ENCODE results near the gene CHPT1.
"Not testable (repeated sequence)": the region's sequence is repeated elsewhere in the genome, so short reads cannot be mapped to it uniquely, and the experiment has no call there.

CHPT1 gene
- total RNA-seq: 19.6 to 28.2 reads per million in 2 donors

DNA sequence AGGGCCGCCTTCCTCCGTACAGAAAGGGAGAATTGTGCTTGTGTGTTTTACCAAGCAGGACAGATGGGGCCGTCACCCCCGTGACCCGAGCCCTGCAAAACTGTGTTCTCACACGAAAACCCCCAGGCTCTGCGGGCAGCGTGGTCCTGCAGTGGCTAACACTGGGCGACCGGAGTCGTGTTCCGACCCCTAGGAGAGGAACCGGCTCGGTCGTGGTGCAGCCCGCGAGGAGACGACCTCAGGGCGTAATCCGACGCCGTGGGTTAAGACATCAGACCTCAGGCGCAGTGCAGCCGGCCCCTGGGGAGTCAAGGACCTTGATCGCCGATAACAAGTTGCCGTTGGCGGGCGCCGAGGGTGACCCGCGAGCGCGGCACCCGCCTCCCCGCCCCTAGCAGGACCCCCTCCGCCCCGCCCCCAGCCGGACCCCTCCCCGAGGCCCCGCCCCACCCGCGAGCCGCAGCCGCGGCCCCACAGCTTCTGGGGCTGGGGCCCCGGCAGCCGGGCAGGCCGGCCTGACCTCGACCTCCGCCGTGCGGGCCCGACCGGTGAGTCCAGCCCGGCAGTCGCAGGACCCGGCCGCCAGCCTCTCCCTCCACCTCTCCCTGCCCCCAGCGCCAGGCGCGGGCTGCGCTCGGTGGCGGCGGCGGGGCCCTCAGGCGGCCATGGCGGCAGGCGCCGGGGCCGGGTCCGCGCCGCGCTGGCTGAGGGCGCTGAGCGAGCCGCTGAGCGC is at the start of gene CHPT1:
CHPT1 (plus strand) TSS at position 444 of the 733 bp plus-strand sequence; CDS start at position 666, 222 bp downstream.
- DNase-seq: peak; percentile 52

DNA sequence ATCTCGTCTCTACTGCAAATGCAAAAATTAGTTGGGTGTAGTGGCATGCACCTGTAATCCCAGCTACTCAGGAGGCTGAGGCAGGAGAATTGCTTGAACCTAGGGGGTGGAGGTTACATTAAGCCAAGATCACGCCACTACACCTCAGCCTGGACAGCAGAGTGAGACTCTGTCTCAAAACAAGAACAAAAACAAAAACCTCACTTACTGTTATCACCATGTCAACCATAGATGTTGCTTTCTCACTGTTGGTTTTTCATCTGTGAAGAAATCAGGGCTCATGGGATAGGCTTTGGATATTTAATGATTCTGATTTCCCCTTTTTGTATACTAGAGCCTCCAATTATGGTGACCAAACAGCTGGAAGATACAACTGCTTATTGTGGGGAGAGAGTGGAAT is 49.7 kb upstream of the CHPT1 start:
- DNase-seq: no peak

DNA sequence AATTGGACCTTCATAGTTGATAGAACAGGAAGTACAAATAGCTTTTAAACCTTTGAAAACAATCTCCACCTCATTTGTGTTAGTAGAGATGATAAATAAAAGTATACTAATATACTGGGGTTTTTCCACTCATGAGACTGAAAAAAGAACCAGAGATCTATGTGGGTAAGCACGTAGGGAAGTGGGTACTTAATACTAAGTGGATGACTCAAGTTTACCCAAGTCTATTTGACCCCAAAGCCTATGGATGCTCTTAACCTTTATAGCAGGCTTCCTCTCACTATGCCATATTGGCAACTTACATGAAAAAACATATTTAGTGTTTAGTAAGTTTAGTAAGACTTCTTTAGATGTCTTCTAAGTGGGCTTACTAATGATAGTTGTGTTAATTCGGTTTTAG is 49.2 kb upstream of the CHPT1 start:
- DNase-seq: no peak

DNA sequence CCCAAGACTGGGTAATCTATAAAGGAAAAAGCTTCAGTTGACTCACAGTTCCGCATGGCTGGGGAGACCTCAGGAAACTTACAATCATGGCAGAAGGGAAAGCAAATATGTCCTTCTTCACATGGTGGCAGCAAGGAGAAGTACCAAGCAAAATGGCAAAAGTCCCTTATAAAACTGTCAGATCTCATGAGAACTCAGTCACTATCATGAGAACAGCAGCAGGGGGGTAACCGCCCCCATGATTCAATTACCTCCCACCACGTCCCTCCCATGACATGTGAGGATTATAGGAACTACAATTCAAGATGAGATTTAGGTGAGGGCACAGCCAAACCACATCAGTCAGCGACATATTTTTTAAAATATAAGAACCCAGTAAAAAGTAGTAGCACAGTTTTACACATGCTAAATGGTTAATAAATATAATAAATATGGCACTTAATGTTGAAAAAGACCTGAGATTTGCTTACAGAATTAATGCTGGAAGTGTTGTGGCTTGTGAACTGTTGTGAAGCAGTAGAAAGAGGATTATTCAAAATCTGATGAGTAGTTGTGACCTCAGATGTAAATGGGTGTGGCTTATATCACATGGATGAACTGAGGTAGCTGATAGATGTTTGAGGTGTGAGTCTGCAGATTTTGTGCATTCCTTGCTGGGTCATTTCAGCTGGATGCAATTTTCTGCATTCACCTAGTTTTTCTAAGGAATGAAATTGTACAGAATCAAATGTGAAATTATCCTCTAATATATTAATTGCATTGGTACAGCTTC is 46.9 kb upstream of the CHPT1 start:
- DNase-seq: no peak

DNA sequence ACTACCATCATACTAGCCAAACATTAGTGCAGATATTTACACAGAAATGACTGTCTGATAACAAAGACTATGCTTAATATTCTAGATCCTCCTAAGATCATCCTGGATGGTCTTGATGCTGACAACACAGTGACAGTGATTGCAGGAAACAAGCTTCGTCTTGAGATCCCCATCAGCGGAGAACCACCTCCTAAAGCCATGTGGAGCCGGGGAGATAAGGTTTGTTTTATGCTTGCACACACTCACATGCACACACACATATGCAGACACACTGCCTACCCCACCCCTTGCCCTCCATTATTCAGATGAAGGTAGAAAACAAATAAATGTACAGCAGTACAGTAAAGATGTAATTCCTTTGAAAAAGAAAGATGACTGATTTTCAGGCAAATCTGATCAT is 44.4 kb upstream of the CHPT1 start:
- no peak for DNase-seq

DNA sequence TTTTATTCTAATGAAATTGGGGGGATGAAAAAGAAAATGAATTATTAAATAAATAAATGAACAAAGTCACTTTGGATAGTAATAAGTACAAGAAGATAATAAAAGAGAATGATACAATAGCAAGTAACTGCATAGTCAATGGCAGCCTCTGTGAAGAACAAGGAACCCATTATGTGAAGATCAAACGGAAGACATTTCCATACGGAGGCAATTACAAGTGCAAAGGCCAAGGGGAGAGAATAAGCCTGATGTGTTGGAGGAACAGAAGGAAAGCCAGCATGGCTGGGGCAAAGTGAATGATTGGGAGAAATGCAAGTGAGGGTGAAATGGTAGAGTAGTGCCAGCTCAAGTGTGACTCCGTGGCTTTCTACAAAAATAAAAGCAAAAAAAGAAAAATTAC is 43.9 kb upstream of the CHPT1 start:
- no peak for DNase-seq

DNA sequence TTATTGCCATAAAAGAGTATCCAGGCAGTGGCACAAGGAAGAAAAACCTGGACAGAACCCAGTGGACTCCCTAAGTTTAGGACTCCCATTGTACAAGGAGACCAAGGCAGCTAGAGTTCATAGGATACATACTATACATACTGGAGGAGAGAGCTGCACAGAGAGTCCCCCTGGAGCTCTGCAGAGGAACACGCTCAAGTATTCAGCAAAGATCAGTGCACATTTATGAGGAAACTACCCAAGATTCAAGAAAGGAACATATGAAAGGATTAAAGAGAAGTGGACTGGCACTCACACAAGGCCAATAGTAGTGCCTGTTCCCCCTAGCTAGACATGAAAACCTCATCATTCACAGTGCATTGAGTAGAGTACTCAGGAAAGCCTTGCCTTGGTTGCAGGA is 43.0 kb upstream of the CHPT1 start:
- DNase-seq: no peak

DNA sequence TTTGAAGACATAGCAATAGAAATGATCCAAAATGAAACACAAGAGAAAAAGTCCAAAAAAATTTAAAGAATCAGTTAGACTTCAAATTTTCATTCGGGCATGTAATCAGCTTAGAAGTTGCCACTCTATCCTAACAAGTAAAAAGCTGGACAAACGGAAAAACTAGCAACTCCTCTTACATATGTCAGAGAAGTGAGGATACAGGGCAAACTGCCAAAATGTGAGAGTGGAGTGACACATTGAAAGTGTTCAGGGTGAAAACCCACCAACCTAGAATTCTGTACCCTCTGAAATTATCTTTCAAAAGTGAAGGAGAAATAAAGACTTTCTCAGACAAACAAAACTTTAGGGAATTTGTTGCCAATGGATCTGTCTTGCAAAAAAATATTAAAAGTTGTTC is 42.0 kb upstream of the CHPT1 start:
- no peak for DNase-seq

DNA sequence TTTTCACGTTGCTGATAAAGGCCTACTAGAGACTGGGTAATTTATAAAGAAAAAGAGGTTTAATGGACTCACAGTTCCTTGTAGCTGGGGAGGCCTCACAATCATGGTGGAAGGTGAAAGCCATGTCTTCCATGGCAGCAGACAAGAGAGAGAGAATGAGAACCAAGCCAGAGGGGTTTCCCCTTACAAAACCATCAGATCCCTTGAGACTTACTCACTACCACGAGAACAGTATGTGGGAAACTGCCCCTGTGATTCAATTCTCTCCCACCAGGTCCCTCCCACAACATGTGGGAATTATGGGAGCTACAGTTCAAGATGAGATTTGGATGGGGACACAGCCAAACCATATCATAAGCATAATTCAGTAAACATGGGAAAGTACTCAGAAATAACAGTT is 36.8 kb upstream of the CHPT1 start:
- DNase-seq: not testable (repeated sequence)

DNA sequence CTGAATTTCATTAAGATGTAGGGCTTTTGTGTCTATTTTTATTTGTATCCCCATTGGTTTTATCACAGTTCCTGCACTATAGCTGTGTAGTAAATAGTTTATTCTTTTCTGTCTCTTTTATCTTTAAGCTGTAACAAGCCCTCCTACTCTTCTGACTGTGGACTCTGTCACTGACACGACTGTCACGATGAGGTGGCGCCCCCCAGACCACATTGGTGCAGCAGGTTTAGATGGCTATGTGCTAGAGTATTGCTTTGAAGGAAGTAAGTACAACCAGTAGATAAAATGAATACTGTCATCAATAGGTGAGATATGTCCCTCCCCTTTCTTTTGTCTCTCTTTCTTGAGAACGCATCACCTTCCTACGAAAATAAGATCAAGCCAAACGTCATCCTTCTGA is 34.1 kb upstream of the CHPT1 start:
- no peak for DNase-seq

DNA sequence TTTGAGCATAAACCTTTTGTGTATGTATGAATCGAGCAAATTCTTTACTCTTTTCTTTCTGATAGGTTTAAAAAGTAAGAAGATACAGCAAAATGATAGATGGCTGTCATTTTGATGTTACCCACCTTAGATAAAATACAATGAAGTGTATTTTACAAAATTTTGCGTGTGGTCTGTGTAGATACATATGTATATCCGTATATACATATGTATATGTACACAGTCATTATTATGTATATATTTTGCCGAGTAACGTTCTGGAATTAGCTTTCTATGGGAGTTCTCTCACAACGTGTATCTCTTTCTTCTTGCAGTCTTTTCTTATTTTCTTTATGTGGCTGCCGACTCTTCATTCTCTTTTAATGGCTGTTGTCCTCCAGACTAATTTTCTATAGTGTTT is 32.4 kb upstream of the CHPT1 start:
- DNase-seq: no peak

DNA sequence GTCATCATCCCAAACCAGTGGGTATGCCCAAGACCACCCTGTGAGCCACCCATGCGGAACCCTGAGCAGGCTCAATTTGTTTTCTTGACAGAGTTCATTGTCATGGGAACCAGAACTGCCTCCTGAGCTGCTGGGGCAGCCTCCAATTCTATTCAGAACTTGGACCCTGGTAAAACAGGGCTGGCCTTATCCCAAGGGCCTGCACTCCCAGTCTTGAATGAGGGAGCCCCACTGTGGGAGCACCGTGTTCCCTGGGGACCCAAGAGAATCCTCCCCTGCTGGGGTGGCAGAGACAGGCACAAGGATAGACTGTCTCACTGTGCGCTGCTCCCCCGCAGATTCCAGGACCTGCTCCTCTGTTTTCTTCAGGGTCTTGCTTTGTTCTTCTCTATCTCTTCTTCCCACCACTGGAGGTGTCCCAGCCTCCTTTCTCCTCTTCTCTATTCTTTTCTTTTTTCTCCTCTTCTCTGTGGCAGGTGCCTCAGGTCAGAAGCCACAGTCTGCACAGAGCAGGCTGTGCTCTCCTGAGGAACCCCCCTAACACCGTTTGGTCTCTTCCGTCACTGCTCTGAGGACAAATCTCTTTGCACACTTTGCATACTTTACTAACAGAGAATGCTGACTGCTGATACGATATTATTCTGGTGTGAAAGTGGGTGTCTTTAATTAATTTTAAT is 31.2 kb upstream of the CHPT1 start:
- no peak for DNase-seq

DNA sequence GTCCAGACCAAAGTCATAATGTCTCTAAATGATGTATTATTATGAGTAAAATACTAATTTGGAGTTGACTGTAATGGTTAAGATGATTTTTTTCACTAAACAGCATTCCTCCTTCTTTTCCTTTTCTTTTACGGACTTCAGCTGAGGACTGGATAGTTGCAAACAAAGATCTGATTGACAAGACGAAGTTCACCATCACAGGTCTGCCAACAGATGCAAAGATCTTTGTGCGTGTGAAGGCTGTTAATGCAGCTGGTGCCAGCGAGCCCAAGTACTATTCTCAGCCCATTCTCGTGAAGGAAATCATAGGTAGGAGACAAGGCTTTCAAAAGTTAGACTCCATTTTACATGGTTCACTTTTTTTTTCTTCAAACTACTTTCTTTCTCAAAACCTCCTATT is 29.8 kb upstream of the CHPT1 start:
- no peak for DNase-seq

DNA sequence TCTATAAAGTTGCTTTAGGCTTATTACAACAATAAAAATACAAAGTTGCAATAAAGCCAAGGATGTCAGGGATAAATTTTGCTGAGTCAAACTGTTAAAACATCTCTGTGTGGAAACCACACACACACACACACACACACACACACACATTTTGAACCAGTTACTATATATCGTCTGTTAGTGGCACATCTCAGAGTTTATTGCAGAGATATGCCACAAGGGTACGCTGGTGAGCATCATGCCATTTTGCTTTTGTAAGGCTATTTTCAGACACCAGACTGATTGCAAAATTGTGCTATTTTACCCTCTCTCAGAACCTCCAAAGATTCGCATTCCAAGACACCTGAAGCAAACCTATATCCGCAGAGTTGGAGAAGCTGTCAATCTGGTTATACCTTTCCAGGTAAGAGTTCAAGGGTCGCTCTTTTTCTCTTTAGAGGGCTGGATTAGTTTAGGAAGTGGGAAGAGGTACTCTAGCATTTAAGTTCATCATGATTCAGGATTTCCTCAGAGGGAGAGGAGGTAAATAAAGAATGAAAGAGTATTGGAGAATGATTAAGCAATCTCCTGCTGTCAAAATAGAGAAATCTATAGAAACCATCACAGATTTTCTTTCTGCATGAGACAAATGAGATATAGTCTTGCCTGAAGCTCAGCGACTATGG is 27.3 kb upstream of the CHPT1 start:
- no peak for DNase-seq

DNA sequence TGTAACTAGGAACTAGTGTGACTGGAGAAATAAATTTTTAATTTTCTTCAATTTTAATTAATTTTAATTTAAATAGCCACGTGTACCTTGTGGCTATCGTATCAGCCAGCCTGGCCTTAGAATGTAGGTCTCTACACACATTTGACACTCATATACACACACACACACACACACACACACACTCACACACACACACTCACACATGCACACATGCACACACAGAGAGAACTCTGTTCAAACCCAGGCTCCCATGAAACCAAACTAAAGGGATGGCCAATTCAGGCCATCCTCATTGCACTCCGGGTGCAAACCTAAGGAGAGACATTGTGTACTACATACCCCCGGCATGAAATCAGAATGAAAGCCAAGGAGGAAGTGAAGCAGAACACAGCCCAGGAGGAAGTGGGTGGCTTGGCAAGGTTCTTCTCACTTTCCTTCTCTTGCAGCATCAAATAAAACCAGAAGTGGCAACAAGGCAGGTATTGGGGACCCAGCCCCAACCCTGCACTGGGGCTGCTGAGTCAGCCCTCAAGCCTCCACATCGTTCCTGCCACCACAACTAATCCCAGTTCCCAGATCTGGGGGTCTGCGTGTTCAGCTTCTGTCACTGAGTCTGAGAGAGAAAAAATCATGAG is 26.2 kb upstream of the CHPT1 start:
- no peak for DNase-seq

DNA sequence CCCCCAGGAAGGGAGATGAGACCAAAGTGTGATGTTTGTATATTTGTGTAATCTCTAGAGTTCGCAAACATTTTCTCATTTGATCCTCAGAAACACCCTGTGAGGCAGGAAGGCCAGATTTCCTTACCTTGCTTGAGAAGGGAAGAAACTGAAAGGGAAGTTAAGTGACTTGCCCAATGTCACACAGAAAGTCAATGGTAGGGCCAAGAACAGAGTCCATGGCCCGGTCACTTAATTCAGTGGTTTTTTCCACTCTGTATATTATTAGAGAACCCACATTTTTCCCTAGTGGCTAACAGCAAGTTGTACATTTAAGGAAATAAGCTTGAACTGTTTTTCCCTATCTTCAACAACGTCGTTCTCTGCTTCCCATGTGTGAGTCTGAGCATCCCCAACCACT is 25.6 kb upstream of the CHPT1 start:
- no peak for DNase-seq

DNA sequence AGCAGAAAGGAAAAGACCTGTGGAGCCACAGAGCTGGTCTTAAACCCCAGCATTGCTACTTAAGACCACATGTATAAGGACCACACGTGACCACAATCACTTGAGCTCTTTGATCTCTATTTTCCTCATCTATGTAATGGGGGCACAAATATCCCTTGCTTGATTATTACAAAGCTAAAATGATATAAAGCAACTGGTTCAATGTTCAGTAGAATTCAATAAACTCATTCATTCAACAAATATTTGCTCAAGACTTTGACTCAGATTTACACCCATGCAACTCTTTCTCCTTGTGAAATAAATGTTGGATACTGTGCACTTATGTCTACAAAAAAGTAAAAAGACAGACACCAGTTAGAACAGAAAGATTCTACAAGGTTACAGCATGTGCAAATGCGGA is 21.9 kb upstream of the CHPT1 start:
- DNase-seq: no peak

DNA sequence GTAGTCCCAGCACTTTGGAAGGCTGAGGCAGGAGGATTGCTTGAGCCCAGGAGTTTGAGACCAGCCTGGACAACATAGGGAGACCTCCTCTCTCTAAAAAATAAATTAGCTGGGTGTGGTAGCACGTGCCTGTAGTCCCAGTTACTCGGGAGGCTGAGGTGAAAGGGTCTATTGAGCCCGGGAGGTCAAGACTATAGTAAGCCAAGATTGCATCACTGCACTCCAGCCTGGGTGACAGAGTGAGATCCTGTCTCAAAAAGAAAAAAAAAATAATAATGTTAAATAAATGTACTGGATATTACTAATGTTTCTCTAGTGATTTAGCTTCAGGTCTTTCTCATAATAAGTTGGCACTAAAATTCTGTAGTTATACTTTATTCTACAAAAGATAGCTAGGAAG is 20.9 kb upstream of the CHPT1 start:
- DNase-seq: not testable (repeated sequence)

DNA sequence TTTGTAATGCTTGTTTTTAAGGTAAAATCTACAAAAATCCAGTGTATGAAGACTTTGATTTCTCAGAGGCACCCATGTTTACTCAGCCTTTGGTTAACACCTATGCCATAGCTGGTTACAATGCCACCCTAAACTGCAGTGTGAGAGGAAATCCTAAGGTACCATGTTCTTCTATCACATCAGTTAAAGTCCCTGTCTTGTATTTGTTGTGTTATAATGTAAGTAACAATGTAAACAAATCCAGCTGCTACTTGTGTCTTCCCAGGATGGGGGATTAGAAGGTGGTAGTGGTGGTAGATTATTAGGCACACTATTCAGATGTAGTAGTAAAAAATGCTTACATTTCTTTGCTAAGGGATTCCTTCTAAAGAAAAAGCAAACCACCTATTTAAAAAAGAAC is 19.4 kb upstream of the CHPT1 start:
- no peak for DNase-seq

DNA sequence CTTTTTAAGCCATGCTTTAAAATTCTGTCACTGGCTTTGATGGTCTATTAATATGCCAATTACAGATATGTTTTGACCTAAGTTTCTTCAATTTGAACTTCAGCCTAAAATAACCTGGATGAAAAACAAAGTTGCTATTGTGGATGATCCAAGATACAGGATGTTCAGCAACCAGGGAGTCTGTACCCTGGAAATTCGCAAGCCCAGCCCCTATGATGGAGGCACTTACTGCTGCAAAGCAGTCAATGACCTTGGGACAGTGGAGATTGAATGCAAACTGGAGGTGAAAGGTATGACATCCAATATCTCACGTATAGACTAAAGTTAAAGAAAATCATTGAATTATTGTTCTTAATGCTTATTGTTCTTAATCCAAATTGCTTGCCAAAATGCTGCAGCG is 17.2 kb upstream of the CHPT1 start:
- no peak for DNase-seq

DNA sequence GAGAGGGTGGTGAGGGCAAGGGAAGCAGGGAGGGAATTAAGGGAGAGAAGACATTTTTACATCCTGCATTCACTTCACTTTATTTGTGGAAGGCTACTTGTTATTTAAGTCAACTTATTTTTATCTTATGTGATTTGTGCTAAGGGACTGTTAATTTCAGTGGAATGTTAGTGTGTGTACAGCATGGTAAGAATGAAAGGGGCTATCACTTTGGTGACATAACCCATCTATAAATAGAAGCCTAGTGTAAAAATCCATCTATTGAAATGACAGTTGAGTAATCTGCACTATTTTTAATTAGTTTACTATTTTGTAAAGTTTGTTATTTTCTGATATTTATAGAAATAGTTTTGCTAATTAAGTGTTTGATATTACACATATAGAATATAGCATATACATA is 16.8 kb upstream of the CHPT1 start:
- DNase-seq: no peak

DNA sequence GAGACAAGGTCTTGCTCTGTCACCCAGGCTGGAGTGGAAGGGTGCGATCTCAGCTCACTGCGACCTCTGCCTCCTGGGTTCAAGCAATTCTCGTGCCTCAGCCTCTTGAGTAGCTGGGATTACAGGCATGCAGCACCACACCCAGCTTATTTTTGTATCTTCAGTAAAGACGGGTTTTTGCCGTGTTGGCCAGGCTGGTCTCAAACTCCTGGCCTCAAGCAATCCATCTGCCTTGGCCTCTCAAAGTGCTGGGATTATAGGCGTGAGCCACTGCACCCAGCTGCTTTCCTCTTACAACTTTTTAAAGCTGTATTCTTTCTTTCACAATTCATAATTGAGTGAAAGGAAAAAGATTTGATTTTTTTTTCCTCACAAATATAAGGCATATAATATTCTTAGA is 15.8 kb upstream of the CHPT1 start:
- DNase-seq: not testable (repeated sequence)

DNA sequence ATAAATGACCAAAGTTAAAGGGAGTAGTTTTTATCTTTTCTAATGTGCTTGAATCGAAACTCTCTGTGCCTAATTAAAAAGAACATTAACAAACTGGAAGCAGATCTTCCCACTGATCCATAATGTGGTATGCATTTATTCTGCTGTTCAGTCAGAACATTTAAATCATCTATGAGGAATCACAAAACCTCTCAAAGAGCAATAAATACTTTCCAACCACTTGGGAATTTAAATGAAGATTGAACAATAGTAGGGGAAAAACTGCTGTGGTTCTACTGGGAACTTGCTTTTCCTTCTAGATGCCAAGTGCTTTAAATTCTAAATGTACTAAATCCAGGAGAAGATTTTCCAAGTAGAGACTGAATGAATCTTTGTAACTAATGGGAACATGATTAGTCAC is 12.3 kb upstream of the CHPT1 start:
- DNase-seq: no peak

Measured in activated gamma-delta T cell (primary cell).